ENCODE measurements around the gene NAP1L4.

GRCh38 chr11:2909133-2909902, 82.8 kb downstream of the NAP1L4 start:
- TF ChIP-seq, protein P1, sequence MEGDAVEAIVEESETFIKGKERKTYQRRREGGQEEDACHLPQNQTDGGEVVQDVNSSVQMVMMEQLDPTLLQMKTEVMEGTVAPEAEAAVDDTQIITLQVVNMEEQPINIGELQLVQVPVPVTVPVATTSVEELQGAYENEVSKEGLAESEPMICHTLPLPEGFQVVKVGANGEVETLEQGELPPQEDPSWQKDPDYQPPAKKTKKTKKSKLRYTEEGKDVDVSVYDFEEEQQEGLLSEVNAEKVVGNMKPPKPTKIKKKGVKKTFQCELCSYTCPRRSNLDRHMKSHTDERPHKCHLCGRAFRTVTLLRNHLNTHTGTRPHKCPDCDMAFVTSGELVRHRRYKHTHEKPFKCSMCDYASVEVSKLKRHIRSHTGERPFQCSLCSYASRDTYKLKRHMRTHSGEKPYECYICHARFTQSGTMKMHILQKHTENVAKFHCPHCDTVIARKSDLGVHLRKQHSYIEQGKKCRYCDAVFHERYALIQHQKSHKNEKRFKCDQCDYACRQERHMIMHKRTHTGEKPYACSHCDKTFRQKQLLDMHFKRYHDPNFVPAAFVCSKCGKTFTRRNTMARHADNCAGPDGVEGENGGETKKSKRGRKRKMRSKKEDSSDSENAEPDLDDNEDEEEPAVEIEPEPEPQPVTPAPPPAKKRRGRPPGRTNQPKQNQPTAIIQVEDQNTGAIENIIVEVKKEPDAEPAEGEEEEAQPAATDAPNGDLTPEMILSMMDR (IDR thresholded peaks at IDR 0.05) = no peak
- TF ChIP-seq SMC3 (IDR thresholded peaks at IDR 0.05; ENCODE audit: low read depth, low read length) = no peak
- TF ChIP-seq MXI1 (IDR thresholded peaks at IDR 0.05; ENCODE audit: low read depth, low read length) = no peak
- TF ChIP-seq, protein P2, sequence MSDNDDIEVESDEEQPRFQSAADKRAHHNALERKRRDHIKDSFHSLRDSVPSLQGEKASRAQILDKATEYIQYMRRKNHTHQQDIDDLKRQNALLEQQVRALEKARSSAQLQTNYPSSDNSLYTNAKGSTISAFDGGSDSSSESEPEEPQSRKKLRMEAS (IDR thresholded peaks at IDR 0.05; ENCODE audit: low read depth) = no peak
- no peak for TF ChIP-seq EP300 (IDR thresholded peaks at IDR 0.05; ENCODE audit: borderline replicate concordance in 1 of 2, low read depth in 1 of 2, low read length in 1 of 2)
- TF ChIP-seq RXRA (IDR thresholded peaks at IDR 0.05; ENCODE audit: borderline replicate concordance, low read depth) = no peak
- no peak for TF ChIP-seq USF2 (IDR thresholded peaks at IDR 0.05; ENCODE audit: borderline replicate concordance, low read depth, low read length)

All from SK-N-SH (cell line).